Gastroesophageal sphincter (tissue), 4 donors: ENCODE data around the gene RBPJ. TPM values are rescaled to one million over a fixed set of nuclear protein-coding genes. Genes with fewer than 3 reads are reported as not detected.

Experiments
- ATAC-seq: fragments of 150-250 bp; one replicate; pipeline ENCODE4 v1.9.1; 2016; ENCODE audit warnings: mild to moderate bottlenecking, moderate library complexity
- H3K27ac ChIP-seq, 4 donors: fragments of 200-600 bp; sonication (generic) in 3 of 4; 1 replicate in 3 of 4; 2 replicates in 1 of 4; pipeline ENCODE4 v1.5.1; 2016 to 2019
- H3K27me3 ChIP-seq: fragments of 200-600 bp; sonication (generic); one replicate; pipeline ENCODE4 v1.5.1; 2019
- H3K36me3 ChIP-seq, 2 donors: fragments of 200-600 bp; sonication (generic); one replicate each; pipeline ENCODE4 v1.5.1; 2019; ENCODE audit warnings: control low read depth in 1 of 2
- H3K4me1 ChIP-seq, 3 donors: fragments of 200-600 bp; sonication (generic); 1 replicate in 2 of 3; 2 replicates in 1 of 3; pipeline ENCODE4 v1.5.1; 2016 to 2019; ENCODE audit warnings: control low read depth in 2 of 3
- H3K4me3 ChIP-seq, 2 donors: fragments of 200-600 bp; sonication (generic); one replicate each; pipeline ENCODE4 v1.5.1; 2019; ENCODE audit warnings: mild to moderate bottlenecking in 1 of 2, moderate library complexity in 1 of 2
- H3K9me3 ChIP-seq, 3 donors: fragments of 200-600 bp; sonication (generic); one replicate each; pipeline ENCODE4 v1.5.1; 2017 to 2019; ENCODE audit warnings: control low read depth in 2 of 3
- EP300 ChIP-seq: sonication (generic); formaldehyde crosslinking; IDR thresholded peaks from one replicate; pipeline ENCODE4 v1.6.1; 2017; ENCODE audit warnings: antibody characterized with exemption, mild to moderate bottlenecking
- POLR2A ChIP-seq, 2 donors: fragments of 450-650 bp; IDR thresholded peaks; one replicate each; pipeline ENCODE4 v1.6.1; 2017; ENCODE audit warnings: antibody characterized with exemption in 2 of 2, mild to moderate bottlenecking in 2 of 2, moderate library complexity in 1 of 2
- POLR2AphosphoS5 ChIP-seq: sonication (generic); formaldehyde crosslinking; IDR thresholded peaks from one replicate; pipeline ENCODE4 v1.6.1; 2017; ENCODE audit warnings: antibody characterized with exemption
- WGBS, 2 donors: methylation state at CpG; one replicate each; pipeline ENCODE4 v1.1.5; 2018; ENCODE audit warnings: low coverage in 1 of 2; 5-methylcytosine and 5-hydroxymethylcytosine counted together
- total RNA-seq, 4 donors: library from RNA; depleted of rRNA; stranded (reverse); fragments of >200 nt; gene quantifications; one replicate each; pipeline ENCODE4 v1.1.0, GENCODE V29; 2016
- TF ChIP-seq, protein P1 (sequence below), 4 experiments: fragments of 200-600 bp in 2 of 4; fragments of 450-650 bp in 2 of 4; sonication (generic) in 1 of 4; IDR thresholded peaks; one replicate each; pipeline ENCODE4 v1.5.1; 2017 to 2019; ENCODE audit warnings: antibody characterized with exemption in 4 of 4, mild to moderate bottlenecking in 2 of 4, moderate library complexity in 2 of 4

The RBPJ gene
- total RNA-seq, 4 donors from 2014 or later: 49.5 to 128 (median 77.6) TPM

DNA sequence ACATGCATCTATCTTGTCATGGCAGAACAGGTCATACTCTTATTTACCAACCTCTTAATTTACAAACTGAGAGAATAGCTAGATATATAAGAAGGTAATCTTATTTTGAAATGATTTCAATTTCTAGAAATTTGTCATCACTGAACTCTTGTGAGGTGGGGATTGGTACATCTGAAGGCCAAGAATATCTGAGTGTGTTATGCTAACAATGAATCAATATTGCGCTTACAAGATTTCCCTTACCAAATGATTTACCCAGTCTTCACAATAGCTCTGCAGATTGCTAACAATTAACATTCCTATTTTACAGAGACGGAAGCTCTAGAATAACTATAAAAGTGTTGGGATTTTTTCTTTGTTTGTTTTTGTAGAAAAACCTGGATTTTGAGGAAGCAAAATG is 48.3 kb downstream of the RBPJ start:
- WGBS, 2 donors: 78 to 89% methylated on average over 2 of the region's 2 CpGs
- no peak for ATAC-seq

DNA sequence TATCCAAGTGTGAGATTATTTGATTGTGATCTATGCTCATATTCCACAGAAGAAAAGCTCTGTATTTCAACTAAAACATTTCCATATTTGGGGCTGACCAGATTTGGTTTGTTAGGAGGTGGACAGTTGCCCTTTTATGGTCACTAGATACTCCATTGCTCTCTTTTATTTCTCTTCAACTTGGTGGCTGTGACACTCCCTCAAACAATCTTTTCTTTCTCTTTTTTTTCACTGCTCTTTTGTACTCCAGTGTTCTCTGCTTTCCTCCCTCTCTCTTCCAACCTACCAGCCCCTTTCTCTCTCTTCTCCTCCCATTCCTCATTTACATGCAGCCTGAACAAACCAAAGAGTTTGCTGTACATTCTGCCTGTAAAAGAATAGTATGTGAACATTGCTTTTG is 48.8 kb downstream of the RBPJ start:
- no peaks in the 10 kb centered on the region for H3K27me3 ChIP-seq
- no peak overlapping the region for H3K27ac ChIP-seq
- no peak overlapping the region for H3K4me3 ChIP-seq
- peaks cover 0 to 59% (median 10%) of the 10 kb centered on the region in 3 donors for H3K4me1 ChIP-seq
- H3K36me3 ChIP-seq: peaks cover 0 to 5% of the 10 kb centered on the region in 2 donors
- no peaks in the 10 kb centered on the region for H3K9me3 ChIP-seq
- TF ChIP-seq, protein P1, sequence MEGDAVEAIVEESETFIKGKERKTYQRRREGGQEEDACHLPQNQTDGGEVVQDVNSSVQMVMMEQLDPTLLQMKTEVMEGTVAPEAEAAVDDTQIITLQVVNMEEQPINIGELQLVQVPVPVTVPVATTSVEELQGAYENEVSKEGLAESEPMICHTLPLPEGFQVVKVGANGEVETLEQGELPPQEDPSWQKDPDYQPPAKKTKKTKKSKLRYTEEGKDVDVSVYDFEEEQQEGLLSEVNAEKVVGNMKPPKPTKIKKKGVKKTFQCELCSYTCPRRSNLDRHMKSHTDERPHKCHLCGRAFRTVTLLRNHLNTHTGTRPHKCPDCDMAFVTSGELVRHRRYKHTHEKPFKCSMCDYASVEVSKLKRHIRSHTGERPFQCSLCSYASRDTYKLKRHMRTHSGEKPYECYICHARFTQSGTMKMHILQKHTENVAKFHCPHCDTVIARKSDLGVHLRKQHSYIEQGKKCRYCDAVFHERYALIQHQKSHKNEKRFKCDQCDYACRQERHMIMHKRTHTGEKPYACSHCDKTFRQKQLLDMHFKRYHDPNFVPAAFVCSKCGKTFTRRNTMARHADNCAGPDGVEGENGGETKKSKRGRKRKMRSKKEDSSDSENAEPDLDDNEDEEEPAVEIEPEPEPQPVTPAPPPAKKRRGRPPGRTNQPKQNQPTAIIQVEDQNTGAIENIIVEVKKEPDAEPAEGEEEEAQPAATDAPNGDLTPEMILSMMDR (IDR thresholded peaks at IDR 0.05): no peak
- no peak for TF ChIP-seq EP300
- no peak for TF ChIP-seq POLR2A (IDR thresholded peaks at IDR 0.05)
- TF ChIP-seq POLR2AphosphoS5: no peak
- no peak for ATAC-seq

More for the DNA sequence above, 48.3 kb downstream of the RBPJ start:
- H3K4me3 ChIP-seq: no peak overlapping the region
- TF ChIP-seq POLR2AphosphoS5 (no peak), EP300 (no peak), POLR2A (IDR thresholded peaks at IDR 0.05) (no peak)
- TF ChIP-seq, protein P1 (IDR thresholded peaks at IDR 0.05): no peak
- H3K4me1 ChIP-seq: peaks cover 0 to 55% (median 10%) of the 10 kb centered on the region in 3 donors
- no peaks in the 10 kb centered on the region for H3K27me3 ChIP-seq
- H3K36me3 ChIP-seq: peaks cover 0 to 5% of the 10 kb centered on the region in 2 donors
- H3K27ac ChIP-seq: no peak overlapping the region
- H3K9me3 ChIP-seq: no peaks in the 10 kb centered on the region

DNA sequence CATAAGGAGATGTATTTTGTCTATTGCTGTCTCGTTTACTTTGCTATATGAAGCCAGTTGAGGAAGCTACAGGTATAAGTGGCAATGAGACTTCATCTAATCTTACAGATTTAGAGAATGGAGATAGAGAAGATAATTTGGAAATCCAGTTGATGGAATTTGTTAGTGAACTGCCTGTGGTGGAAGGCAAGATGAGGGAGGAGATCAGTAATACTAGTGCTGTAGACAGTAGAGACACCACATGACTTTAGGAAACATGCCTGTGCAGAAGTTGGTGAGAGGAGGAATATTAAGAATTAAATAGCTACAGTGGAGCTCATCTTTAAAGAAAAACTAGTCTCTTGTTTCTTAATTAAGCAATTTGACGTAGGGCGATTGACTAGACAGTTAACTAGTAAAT is 51.3 kb downstream of the RBPJ start:
- Histone ChIP-seq H3K27me3 (no peaks in the 10 kb centered on the region), H3K36me3 (no peaks in the 10 kb centered on the region), H3K4me1 (peaks cover 0 to 76% (median 10%) of the 10 kb centered on the region in 3 donors), H3K4me3 (no peak overlapping the region), H3K9me3 (no peaks in the 10 kb centered on the region), H3K27ac (no peak overlapping the region)
- ATAC-seq: no peak
- TF ChIP-seq POLR2A (IDR thresholded peaks at IDR 0.05) (no peak), POLR2AphosphoS5 (no peak), EP300 (no peak)
- TF ChIP-seq, protein P1 (IDR thresholded peaks at IDR 0.05): no peak
- WGBS, 2 donors: 98 to 100% methylated on average over 2 to 3 of the region's 3 CpGs

DNA sequence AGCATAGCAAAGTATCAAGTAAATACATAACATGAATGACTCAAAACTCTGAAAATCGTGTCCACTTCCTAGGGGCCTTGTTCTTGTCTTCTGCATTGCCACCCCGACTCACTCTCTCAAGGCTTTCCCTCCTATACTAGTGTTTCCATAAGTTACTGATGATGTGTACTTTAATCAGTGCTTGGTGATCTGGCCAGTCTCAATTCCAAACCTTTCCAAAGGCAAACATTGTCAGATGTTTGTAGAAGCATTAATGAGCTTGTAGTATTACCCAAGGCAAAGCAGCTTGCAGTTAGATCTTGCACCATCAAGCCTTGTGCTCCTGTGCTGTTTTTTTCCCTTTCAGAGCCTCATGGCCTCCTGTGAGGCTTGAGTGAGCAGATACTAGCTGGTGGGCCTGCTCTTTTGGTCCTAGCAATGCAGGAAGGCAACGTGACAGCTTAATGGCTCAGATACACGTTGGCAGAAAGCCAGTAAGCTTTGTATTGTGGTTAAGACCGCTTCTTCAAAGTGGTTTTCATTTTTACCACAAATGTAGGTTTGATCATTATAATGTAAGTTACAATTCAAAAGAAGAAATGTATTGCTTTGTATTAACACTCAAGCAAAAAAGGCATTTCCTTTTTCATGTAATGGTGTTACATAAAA is 51.8 kb downstream of the RBPJ start:
- Histone ChIP-seq H3K4me1 (peaks cover 0 to 76% (median 10%) of the 10 kb centered on the region in 3 donors), H3K9me3 (no peaks in the 10 kb centered on the region), H3K27ac (no peak overlapping the region), H3K27me3 (no peaks in the 10 kb centered on the region), H3K4me3 (no peak overlapping the region), H3K36me3 (no peaks in the 10 kb centered on the region)
- TF ChIP-seq POLR2AphosphoS5 (no peak), POLR2A (IDR thresholded peaks at IDR 0.05) (no peak)
- TF ChIP-seq, protein P1 (IDR thresholded peaks at IDR 0.05): no peak
- WGBS, 2 donors: 28 to 72% methylated on average over 3 to 5 of the region's 5 CpGs
- no peak for ATAC-seq

DNA sequence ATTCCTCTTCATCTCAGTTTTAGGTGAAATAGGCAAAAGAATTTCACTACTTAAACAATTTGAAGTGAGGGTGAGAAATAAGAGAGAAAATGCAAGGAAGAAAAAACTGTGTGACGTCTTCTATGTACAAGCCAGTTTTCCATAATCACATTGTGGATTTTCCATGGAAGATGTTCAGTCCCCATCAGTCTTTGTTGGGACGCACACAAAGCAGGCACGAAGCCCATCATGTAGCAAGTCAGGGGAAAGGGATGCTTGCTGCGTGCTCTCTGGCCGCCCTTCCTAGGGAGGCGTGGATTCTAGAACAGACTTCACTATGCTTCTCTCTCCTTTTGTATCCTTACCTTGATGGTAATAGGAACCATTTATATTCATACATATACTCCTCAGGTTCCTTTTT is 54.7 kb downstream of the RBPJ start:
- no peak overlapping the region for H3K27ac ChIP-seq
- TF ChIP-seq POLR2A (IDR thresholded peaks at IDR 0.05) (no peak), POLR2AphosphoS5 (no peak), EP300 (no peak)
- TF ChIP-seq, protein P1 (IDR thresholded peaks at IDR 0.05): no peak
- H3K4me1 ChIP-seq: peaks cover 0 to 65% (median 14%) of the 10 kb centered on the region in 3 donors
- H3K27me3 ChIP-seq: no peaks in the 10 kb centered on the region
- WGBS, 2 donors: 64 to 91% methylated on average over 4 to 6 of the region's 6 CpGs
- no peak for ATAC-seq
- H3K4me3 ChIP-seq: no peak overlapping the region
- no peaks in the 10 kb centered on the region for H3K36me3 ChIP-seq
- no peaks in the 10 kb centered on the region for H3K9me3 ChIP-seq
